NCI-H2196 (cell line): ENCODE measurements around the gene DIAPH3.
"Not testable (repeated sequence)": the region's sequence is repeated elsewhere in the genome, so short reads cannot be mapped to it uniquely, and the experiment has no call there.

Experiments used
- DNase-seq: peaks from one replicate; lab custom pipeline; 2025; ENCODE audit not compliant: unreplicated experiment; lab: John Stamatoyannopoulos, UW

Gene DIAPH3

DNA sequence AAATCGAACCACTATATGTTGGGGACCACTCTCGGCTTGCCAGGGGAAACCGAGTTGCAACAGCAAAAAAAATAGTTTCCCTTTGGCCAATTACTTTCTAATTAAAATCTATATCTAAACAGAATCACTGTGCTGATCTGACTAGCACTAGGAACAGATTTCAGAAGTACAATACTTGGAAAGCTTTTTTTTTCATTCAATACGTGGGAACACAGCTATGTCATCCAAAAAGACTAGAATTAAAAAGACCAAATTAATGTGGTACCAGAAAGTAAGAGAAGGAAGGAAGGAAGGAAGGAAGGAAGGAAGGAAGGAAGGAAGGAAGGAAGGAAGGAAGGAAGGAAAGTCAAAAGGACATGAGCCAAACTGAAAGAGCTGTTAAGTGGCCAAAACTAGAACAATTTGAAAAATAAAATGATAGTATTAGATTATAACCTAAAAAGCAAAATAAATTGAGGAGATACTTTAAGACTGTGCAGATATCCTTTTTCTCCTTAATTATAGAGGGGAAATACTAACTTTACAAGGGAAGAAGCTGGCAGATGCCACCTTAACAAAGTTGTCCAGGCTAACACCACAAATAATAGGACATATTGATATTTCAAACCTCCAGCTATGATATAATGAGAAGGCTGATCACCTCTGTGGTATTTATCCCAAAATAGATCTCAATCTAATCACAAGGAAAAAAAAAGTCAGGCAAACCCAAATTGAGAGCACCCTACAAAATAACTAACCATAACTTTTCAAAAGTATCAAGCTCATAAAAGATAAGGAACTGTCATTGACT, 63.9 kb downstream of the DIAPH3 start:
- DNase-seq = no peak

DNA sequence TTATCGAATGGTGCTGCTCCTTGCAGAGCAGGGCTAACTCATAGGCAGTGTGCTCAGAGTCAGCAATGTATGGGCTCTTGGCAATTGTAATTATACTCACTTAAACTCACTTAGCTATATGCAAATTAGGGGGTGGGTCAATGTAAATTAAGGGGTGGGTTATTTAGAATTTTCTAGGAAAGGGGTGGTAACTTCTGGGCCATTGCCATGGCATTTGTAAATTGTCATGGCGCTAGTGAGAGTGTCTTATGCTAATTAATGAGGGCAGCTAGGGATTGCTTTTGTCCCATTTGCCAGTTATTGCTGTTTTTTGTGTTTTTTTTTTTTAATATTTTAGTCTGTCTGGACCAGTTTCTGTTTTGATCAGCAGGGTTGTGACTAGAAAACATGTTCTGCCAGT, 68.4 kb downstream of the DIAPH3 start:
- DNase-seq = no peak

DNA sequence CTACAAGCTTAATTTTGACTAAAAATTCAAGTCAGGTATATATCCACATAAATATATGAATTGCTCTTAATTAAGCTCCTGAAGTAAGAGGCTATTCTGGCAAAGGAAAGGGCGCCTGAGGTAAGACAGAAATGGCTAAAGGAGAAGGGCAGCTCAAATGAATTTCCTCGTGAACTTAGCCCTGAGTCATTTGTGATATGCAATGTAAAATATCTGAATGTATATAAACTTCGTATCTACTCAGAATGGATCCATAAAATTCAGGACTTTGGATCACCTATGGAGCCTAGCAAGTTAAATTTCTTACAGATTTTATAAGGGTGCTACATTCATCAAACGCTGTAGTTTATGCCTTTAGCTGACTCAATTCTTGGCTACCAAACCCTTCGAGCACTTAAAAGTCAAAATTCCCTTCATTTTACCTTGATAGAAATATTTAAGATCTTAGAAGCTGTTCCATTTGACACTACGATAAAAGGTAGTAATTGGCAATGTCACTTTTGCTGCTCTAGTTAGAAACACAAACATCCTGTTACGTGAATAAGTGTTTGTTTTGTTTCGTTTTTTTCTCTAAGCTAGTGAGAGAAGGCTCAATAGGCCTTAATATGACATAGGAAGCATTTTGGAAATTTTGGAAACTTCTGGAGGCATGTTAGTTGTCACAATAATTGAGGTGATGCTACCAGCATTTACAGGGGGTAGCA, 69.2 kb downstream of the DIAPH3 start:
- no peak for DNase-seq

DNA sequence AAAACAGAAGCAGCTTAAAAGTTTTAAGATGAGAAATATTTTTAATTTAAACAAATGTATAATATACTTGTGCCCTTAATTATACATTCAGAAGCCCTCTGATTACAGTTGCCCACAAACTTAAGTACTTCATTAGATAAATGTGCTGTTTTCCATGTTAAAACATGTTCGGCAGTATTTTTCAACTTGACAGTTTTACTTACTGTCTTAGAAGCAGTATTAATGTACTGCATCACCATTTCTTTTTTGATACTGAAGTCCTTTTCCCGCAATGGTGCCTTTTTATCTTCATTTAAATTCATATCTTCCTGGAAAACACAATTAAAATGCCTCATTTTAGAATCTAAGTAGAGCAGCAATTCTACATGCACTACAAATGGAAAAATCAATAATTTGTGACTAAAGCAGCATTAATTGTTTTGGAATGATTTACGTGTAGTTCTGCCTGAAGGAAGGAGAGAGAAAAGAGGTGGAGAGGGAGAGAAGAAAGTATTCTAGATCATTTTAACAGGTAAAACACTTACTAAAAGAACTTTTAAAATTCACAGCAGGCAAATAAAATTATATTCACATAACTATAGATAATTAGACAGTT, 70.2 kb downstream of the DIAPH3 start:
- no peak for DNase-seq

DNA sequence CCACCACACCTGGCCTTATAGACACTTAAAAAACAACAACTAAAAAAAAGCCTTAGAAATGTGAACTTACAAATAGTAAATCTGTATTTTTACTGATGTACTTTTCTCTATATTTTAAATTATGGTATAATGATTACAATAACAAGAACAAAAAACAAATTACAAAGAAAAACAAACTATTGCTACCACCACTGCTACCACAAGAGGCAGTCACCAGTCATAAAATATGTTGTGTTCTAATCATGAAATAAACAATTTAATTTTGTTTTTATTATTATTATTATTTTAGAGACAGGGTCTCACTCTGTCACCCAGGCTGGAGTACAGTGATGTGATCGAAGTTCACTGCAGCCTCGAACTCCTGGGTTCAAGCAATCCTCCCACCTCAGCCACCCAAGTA, 72.2 kb downstream of the DIAPH3 start:
- no peak for DNase-seq

DNA sequence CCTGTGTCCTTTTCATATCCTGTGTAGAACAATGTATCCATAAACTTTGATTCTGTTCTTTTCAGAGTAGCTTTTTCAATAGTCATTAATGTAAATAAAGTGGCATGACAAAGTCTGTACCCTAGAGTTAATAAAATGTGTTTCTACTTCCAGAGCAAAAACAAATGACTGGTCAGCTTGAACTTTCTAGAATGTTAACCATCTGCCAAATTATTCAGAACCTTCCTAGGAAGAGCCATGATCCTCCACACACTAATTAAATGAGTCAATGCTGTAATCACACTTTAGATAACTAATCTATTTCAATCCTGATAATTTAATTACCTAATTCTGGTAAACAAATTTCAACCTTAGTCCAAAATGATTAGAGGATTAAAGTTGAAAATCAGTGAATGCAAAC, 73.2 kb downstream of the DIAPH3 start:
- no peak for DNase-seq

DNA sequence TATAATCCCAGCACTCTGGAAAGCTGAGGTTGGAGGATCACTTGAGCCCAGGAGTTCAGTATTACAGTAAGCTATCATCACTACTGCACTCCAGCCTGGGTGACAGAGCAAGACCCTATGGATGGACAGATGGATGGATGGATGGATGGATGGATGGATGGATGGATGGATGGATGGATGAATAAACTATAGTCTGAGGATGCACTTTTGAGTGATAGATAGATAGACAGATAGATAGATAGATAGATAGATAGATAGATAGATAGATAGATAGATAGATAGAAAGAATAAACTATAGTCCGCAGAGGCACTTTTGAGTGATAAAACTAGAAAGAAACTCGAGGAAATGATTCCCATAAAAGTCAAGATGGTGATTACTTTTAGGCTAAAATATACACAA, 79.9 kb downstream of the DIAPH3 start:
- DNase-seq = not testable (repeated sequence)

DNA sequence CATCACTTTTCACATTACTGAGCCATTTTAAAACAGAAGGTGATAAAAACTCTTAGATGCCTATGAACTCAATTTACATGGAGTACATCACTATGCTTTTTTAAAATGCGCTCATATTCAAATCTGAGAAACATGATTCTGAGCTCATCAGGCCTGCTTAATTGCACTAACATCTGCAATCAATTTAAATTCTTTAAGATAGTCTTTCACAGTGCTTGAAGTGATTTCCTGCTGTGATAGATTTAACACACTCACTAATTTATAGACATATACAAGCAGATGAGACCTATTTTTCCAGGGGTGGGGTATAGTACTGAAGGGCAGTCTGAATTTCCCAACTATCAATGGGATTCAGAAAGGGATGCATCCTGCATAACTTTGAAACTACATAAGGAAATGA, 82.9 kb downstream of the DIAPH3 start:
- DNase-seq = no peak

DNA sequence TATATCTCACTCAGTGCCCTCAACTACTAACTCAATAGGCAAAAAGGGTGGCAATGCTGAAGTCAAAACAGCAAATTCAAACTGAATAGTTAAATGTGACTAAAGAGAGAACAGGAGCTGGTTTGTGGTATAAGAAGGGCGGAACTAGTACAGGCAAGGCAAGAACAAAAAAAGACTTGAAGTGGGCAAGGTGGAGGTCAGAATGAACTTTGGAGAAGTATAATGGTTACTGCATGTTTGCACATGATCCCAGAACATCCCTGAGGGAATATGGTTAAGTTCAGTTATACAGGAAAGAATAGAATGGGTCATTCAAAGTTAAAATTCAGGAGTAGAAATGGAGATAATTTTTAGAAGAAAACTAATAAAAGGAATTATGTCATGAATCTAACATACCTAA, 85.5 kb downstream of the DIAPH3 start:
- no peak for DNase-seq

DNA sequence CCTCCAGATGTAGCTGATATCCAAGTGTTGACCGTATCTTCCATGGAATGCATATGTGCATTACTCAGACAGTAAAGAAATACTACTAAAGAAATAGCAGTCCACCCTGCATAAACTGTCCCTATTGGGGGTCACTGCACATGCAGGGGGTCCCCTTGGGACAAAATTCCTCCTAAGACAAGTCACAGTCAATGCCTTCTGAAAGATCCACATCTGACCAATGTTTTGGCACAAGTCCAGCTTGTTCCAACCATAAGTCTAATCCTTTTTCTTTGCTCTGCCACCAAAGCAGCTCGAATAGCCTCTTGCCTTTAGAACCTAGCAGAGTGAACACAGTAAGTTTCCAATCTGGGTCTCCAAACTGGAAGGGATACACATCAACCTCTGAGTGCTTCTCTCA, 87.9 kb downstream of the DIAPH3 start:
- no peak for DNase-seq

DNA sequence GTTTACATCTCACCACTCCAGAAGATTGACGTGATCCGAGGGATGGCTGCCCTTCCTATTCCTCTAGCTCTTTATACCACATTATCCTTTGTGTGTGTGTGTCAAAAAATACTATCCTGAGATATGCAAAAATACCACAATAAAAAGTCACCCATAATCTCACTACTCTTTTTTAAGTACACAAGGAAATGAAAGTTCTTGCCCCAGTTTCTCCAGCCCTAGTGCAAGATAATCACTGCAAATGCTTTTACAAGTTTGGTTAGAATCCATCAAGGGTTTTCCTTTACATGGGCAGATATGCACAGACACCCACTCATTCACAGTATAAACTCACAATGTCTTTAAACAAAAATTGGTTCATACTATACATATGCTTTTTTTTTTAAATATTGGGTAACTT, 89.3 kb downstream of the DIAPH3 start:
- DNase-seq = no peak

DNA sequence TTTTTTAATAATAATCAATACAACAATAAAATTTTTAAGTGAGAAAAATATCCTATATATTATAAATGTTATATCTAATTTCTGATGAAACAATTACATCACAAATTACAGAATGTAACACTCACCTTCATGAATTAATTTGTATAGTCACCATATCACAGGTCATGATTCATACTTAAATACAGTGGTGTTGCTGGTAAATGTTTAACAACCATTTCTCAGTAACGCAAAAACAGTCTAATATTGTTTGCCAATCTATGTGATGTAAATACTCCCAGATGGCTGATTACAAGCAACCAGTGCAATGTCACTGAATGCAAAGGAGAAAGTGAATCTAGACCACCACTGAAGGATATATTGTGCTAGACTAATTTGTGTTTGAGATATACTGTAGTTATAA, 97.5 kb downstream of the DIAPH3 start:
- DNase-seq = no peak

DNA sequence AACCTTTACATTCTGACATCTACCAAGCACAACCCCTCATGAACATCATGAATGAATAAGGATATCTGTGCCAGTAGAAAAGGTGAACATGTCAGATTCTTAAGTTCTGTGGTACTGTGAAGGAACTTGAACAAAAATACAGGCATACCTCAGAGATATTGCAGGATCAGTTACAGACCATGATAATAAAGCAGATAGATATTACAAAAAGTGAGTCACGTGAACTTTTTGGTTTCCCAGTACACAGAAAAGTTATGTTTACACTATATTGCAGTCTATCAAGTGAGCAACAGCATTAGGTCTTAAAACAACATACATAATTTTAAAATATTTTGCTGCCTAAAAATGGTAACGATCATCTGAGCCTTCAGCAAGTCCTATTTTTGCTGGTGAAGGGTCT, 101.2 kb downstream of the DIAPH3 start:
- no peak for DNase-seq

DNA sequence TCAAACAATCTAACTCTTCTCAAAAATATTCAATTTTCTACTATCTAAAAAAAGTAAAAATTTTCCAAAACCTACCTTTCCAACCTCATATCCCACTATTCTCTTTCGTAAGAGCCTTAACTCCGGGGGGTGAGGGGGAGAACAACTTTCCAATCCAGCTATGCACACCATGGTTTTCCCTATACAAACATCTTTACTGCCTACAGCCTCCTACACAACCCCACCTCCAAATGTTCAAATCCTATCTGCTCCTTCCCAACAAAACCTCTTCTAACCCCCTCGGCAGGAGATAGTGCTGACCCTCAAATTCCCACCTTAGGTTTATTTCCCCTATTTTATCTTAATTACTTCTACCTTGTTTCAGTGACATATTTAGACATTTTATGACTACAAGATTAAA, 102.0 kb downstream of the DIAPH3 start:
- DNase-seq = no peak

DNA sequence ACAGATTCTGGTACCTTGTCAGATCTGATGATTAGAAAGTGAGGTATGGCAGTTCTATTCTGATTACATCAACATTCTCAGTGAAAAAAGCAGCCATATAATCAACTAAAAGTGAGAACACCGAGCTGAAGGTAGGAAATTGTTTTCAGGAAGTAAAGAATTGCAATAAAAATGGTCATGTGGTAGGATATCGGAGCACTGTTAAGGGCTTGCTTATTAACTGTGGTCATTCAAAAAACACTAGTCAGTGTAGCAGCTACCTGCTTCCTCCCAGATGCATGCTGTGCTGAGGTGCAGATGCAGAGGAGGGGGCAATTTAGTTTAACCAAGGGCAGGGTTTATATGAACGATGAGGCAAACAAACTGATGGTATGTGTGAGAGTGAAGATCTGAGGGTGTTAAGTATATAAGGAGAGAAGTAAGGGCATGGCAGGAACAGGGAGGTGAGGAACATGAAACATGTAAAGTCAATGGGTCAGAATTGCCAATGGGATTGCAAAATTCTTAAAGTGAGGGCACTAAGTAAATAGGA, 111.9 kb downstream of the DIAPH3 start:
- no peak for DNase-seq

DNA sequence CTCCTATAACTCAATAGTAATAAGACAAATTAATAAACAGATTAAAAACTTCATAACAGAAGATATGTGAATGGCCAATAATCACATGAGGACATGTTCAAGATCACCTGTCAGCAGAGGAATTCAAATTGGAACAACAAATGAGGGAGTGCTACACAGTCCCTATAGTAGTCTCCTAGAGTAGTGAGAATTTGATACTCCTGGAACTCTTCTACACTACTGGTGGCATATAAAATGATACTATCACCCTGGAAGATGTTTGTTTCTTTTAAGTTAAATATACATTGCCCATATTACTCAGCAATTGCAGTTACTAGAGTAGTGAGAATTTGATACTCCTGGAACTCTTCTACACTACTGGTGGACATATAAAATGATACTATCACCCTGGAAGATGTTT, 115.4 kb downstream of the DIAPH3 start:
- not testable (repeated sequence) for DNase-seq

DNA sequence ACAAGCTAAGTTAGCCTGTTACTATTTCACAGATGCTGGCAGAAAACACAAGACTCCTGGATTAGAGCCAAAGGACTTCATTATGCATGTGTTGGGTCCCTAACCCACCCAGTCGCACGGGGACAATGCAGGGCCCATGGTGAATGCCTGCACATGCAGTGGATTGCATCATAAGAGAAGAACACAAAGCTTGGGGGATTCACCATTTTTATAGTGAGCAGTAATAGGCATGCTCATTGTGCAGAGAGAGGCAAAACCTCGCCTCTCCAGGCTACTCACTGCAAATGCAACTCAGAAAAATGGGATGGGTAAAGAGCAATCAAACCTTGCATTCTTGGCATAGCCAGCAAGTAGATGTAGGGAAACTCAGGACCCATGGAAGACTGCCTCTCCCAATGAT, 115.8 kb downstream of the DIAPH3 start:
- no peak for DNase-seq

DNA sequence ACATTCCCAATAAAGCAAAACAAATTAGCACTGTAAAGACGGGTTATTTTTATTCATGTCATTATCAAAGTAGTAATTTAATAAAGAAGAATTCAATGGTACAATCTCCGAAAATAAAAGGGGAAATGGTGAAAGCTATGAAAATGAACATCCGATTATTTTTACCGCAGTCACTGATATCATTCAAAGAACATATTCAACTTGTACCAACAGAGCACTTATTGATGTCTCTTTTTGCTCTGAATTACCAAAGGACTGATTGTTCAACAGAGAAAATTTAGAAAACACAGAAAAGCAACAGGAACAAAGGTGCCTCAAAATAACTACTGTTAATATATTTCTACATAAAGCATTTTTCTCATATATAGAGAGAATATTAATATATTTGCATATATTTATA, 119.4 kb downstream of the DIAPH3 start:
- no peak for DNase-seq

DNA sequence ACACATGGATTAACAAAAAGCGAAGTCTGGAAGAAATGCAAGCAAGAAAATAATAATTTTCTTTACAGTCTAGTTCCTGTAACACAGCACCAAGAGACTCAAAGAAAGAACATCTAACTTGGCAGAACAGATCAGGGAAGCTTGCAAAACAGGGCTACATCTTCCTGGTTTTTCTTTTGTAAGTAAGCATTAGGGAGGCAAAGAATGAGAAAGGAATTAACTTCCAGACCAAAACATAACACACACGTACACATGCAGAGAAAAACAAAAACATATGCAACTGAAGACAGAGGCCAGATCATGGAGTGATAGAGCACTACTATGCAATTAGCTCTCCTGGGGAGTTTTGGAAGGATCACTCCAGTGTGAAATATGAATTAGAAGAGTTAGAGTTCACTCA, 120.5 kb downstream of the DIAPH3 start:
- DNase-seq = no peak

DNA sequence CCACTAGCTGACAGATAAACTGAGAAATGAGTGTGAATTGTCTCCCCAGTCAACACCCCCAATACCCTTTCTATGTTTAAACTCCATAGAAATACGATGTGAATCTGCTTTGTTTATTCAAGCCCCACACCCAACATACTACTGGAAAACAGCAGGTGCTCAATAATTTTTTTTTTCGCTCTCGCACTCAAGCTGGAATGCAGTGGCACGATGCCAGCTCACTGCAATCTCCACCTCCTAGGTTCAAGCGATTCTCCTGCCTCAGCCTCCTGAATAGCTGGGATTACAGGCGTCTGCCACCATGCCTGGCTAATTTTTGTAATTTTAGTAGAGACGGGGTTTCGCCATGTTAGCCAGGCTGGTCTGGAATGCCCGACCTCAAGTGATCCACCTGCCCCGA, 123.1 kb downstream of the DIAPH3 start:
- not testable (repeated sequence) for DNase-seq

DNA sequence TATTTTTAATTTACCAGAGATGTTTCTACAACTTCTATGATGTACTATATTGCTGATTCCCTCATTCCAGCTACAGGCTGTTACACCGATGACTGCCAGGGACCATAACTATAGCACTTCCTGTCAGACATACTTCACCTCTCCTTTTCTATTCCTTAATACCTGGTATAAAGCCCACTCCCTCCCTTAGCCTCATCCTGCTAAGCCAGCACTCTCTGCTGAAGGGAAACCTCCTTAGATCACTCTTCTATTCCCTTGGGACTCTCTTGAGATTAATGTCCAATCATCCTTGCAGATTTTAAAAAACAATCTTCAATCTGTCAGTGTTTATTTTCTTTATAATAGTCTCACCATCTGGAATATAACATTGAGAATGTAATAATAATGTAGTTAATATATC, 127.9 kb downstream of the DIAPH3 start:
- DNase-seq = no peak

DNA sequence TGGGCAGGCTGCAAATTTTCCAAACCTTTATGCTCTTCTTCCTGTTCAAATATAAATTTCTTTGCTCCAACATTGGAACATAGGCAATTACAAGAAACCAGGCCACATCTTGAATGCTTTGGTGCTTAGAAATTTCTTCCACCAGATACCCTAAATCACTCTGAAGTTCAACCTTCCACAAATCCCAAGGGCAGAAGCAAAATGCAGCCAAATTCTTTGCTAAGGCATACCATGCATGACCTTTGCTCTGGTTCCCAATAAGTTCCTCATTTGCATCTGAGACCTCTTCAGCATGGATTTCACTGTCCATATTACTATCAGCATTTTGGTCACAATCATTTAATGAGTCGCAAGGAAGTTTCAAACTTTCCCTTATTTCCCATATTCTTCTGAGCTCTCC, 130.9 kb downstream of the DIAPH3 start:
- no peak for DNase-seq
